Measurements from ENCODE around the gene PARS2. TPM values are rescaled to one million over a fixed set of nuclear protein-coding genes. Genes with fewer than 3 reads are reported as not detected.
A peak's percentile ranks its signal among the peaks of the same experiment; 100 is the strongest.

PARS2 gene
- total RNA-seq, 2 donors from 2014 or later: 12.0 to 12.2 TPM

DNA sequence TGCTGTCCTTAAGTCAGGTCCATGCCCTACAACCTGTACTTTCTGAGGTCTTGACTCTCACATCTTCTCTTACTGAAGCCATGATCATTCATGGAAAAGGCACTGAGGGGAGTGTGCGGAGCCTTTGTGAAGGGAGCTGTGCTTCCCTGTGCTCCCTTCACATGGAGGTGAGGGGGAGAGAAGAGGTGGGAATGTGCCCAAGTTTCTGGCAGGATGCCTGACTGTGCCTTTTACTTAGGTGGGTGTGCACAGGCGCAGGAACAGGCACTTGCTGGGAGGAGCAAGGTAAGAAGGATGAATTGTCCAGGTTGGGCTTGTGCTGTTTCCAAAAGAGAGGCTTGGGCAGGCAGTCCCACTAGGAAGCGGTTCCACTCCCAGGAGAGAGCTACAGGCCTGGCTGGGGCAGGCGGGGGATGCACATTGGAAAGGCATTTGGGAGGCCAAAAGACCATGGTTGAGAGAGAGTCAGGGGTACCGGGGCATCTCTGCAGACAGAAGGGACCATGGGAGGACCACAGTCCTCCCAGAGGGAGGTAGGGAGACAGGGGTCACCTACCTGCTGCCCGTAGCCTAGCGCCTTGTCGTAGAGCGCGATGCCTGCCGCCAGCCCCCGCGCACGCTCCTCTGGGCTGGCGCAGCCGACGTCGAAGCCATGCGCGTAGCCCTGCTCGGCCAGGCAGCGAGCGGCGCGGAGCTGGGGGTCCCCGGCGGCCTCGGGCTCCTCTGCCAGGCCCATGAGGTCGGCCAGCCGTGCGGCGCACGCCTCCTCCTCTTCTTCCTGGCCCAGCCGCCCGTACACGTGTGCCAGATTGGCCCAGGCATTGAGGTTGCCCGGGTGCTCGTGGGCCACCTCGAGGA lies 35.9 kb upstream of the PARS2 start:
- Histone ChIP-seq H3K4me3 (peak overlapping the region; percentile 33 to 53), H3K27me3 (replicated peaks; ENCODE audit: insufficient read depth) (no peaks in the 10 kb centered on the region), H3K9me3 (no peaks in the 10 kb centered on the region), H3K36me3 (no peaks in the 10 kb centered on the region), H3K27ac (peak overlapping the region; percentile 71 to 75), H3K4me1 (replicated peaks) (no peaks in the 10 kb centered on the region)
- intact Hi-C loops (cut with DNase I): no loop called here
- TF ChIP-seq, protein P1, sequence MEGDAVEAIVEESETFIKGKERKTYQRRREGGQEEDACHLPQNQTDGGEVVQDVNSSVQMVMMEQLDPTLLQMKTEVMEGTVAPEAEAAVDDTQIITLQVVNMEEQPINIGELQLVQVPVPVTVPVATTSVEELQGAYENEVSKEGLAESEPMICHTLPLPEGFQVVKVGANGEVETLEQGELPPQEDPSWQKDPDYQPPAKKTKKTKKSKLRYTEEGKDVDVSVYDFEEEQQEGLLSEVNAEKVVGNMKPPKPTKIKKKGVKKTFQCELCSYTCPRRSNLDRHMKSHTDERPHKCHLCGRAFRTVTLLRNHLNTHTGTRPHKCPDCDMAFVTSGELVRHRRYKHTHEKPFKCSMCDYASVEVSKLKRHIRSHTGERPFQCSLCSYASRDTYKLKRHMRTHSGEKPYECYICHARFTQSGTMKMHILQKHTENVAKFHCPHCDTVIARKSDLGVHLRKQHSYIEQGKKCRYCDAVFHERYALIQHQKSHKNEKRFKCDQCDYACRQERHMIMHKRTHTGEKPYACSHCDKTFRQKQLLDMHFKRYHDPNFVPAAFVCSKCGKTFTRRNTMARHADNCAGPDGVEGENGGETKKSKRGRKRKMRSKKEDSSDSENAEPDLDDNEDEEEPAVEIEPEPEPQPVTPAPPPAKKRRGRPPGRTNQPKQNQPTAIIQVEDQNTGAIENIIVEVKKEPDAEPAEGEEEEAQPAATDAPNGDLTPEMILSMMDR (IDR thresholded peaks at IDR 0.05): no peak
- no peak for TF ChIP-seq POLR2A (IDR thresholded peaks at IDR 0.05)
- no peak for TF ChIP-seq POLR2AphosphoS5 (IDR thresholded peaks at IDR 0.05)
- no peak for DNase-seq (ENCODE audit: low spot score)
- 40% methylated on average over 24 of the region's 39 CpGs for WGBS

DNA sequence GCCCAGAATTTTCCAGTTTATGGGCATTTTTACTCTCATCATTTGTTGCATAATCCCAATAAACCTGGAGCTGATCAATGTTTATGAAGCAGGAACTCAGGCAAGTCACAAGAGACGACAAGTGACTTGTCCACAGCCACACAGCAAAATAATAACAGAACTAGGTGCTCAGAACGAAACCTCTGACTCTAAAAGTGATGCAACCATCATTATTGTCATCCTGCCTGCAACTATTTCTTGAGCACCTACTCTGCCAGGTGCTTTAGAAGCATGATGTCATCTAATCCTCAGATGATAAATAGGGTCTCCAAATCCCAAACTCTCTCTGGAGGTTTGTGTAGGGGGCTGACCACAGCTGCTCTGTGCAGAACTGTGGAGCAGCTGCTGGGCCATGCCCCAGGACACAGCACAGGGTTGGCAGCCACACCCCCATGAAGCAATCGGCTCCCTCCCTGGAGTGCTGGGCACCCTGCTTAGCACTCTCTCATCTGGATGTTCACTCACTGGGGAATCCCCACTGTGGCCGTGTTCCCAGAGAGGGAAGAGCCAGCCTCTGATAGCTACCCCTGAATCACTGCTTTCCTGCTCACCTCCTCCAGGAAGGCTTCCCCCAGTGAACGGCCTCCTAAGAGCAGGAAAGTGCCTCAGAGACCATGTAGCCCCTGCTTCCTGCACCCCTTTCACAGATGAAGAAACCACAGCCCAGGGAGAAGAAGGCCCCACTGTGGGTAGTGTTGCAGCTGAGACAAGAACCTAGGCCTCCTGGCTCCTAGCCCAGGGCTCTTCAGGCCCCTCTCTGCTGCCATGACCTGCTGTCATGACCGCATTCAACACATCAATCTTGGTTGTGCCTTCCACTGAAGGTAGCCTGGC lies 34.7 kb upstream of the PARS2 start:
- DNase-seq (ENCODE audit: low spot score): no peak
- 68% methylated on average over 6 of the region's 6 CpGs for WGBS
- TF ChIP-seq POLR2AphosphoS5 (IDR thresholded peaks at IDR 0.05): no peak
- H3K4me3 ChIP-seq: no peak overlapping the region
- no peaks in the 10 kb centered on the region for H3K27me3 ChIP-seq (replicated peaks; ENCODE audit: insufficient read depth)
- H3K27ac ChIP-seq: no peak overlapping the region
- no peaks in the 10 kb centered on the region for H3K9me3 ChIP-seq
- no peaks in the 10 kb centered on the region for H3K36me3 ChIP-seq
- intact Hi-C loops (cut with DNase I): no loop called here
- no peaks in the 10 kb centered on the region for H3K4me1 ChIP-seq (replicated peaks)

- Histone ChIP-seq H3K27ac (no peak overlapping the region), H3K4me1 (replicated peaks) (no peaks in the 10 kb centered on the region), H3K9me3 (no peaks in the 10 kb centered on the region), H3K36me3 (no peaks in the 10 kb centered on the region), H3K27me3 (replicated peaks; ENCODE audit: insufficient read depth) (no peaks in the 10 kb centered on the region), H3K4me3 (no peak overlapping the region)
- 71% methylated on average over 3 of the region's 3 CpGs for WGBS
- intact Hi-C loops (cut with DNase I): no loop called here
- DNase-seq (ENCODE audit: low spot score): no peak
- TF ChIP-seq, protein P1 (IDR thresholded peaks at IDR 0.05): no peak
- TF ChIP-seq POLR2AphosphoS5 (IDR thresholded peaks at IDR 0.05): no peak
- no peak for TF ChIP-seq POLR2A (IDR thresholded peaks at IDR 0.05)
These were observed 33.9 kb upstream of the PARS2 start for GRCh38 chr1:54798206-54798605.

DNA sequence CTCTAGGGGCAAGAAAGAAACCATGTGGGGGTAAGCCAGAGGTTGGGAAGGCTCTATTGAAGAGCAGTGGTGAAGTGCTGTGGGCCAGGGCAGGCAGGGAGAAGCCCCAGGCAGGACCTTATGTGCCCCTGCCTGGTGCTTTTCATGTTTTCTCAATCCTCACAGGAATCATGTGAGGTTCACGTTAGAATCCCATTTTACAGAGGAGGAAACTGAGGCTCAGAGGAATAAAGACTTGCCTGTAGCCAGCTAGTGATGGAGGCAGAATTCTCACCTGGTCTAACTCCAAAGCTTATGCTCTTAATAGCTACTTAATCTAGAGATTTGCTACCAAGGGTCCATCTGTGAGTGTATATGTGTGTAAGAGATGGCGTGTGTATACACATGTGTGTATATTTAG lies 32.6 kb upstream of the PARS2 start:
- H3K9me3 ChIP-seq: no peaks in the 10 kb centered on the region
- no peak overlapping the region for H3K27ac ChIP-seq
- TF ChIP-seq POLR2AphosphoS5 (IDR thresholded peaks at IDR 0.05): no peak
- TF ChIP-seq POLR2A (IDR thresholded peaks at IDR 0.05): no peak
- TF ChIP-seq, protein P1 (IDR thresholded peaks at IDR 0.05): no peak
- no peaks in the 10 kb centered on the region for H3K4me1 ChIP-seq (replicated peaks)
- intact Hi-C loops (cut with DNase I): no loop called here
- no peaks in the 10 kb centered on the region for H3K36me3 ChIP-seq
- WGBS: 89% methylated on average over 2 of the region's 2 CpGs
- H3K4me3 ChIP-seq: no peak overlapping the region
- no peak for DNase-seq (ENCODE audit: low spot score)
- H3K27me3 ChIP-seq (replicated peaks; ENCODE audit: insufficient read depth): no peaks in the 10 kb centered on the region

GRCh38 chr1:54795841-54796468 lies 31.6 kb upstream of the PARS2 start:
- H3K4me3 ChIP-seq: no peak overlapping the region
- no peaks in the 10 kb centered on the region for H3K36me3 ChIP-seq
- peak overlapping the region in 1 of 2 donors; percentile 6 for H3K27ac ChIP-seq
- H3K27me3 ChIP-seq (replicated peaks; ENCODE audit: insufficient read depth): no peaks in the 10 kb centered on the region
- no peak for TF ChIP-seq POLR2A (IDR thresholded peaks at IDR 0.05)
- TF ChIP-seq, protein P1 (IDR thresholded peaks at IDR 0.05): no peak
- no peak for TF ChIP-seq POLR2AphosphoS5 (IDR thresholded peaks at IDR 0.05)
- no peak for DNase-seq (ENCODE audit: low spot score)
- no peaks in the 10 kb centered on the region for H3K4me1 ChIP-seq (replicated peaks)
- H3K9me3 ChIP-seq: no peaks in the 10 kb centered on the region
- 73% methylated on average over 18 of the region's 18 CpGs for WGBS
- intact Hi-C loops (cut with DNase I): no loop called here

Data from prostate gland (tissue), 2 donors.